Activated naive CD4-positive, alpha-beta T cell (primary cell): ENCODE measurements around the gene SLAMF8.

ENCODE experiments used
- DNase-seq, 4 experiments: peaks; one replicate each; lab custom pipeline; 2025; lab: John Stamatoyannopoulos, UW

The SLAMF8 gene

DNA sequence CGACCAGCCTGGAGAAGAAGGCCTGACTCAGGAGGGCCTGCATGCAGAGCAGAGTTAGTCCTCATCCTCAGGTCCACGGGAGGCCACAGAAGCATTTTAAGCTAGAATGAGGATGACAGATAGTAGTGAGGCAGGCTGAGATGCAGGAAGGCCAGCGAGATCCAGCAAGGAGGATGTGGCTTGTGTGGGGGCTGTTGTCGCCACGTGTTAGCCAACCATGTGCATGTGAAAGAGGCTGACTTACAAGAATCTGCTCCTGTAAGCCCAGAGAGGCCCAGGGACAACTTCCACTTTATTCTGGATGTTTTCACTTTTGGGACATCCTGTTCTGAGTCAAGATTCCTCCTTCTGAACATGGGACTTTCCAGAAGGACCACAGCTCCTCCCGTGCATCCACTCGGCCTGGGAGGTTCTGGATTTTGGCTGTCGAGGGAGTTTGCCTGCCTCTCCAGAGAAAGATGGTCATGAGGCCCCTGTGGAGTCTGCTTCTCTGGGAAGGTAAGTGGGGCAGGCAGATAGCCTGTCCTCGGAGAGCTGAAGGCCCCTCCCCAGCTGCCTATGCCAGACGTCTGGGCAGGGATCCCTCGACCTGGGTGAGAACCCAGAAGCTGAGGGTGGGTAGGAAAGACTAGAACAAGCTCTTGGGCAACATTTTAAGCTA, at the start of gene SLAMF8:
SLAMF8 (plus strand) TSS at position 433 of the 661 bp plus-strand sequence; CDS start at position 459, 26 bp downstream.
- peak in 1 of 4 experiments; percentile 15 for DNase-seq

DNA sequence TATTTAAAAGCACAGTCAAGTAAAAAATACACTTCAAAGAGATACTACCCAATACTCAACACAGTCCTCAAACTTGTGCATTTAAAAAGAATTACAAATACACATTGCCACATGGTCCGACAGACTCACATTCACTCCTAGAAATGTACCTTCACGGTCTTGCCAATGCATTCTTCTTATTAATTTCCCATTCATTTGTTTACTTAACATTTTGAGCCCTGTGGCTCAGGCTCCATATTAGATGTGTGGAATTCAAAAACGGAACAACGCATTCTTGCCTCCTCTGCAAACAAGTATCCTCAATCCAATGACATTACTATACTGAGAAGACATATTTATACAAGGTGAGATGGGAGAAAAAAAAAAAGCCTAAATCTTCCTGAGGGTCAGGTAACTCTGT, 48.4 kb upstream of the SLAMF8 start:
- no peak for DNase-seq

DNA sequence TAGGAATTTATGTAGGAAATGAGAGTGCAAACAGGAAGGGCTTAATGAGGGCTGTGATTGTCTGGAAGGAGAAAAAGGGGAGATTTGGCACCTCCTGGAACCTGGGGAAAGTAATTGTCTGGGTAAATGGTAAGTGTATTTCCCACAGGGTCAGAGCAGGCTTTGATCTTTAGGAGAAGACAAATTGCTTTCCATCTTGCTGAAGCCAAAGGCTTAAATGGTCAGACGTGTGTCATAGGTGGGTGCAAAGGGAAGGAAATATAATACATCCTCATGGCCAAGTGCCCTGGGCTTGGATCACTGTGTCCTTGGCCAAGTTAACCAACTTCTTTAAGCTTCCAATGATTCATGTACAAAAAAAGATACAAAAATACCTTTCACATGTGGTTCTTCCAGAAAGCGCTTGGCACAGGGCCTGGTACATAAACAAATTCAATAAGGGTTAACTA, 47.2 kb upstream of the SLAMF8 start:
- DNase-seq, result no peak

DNA sequence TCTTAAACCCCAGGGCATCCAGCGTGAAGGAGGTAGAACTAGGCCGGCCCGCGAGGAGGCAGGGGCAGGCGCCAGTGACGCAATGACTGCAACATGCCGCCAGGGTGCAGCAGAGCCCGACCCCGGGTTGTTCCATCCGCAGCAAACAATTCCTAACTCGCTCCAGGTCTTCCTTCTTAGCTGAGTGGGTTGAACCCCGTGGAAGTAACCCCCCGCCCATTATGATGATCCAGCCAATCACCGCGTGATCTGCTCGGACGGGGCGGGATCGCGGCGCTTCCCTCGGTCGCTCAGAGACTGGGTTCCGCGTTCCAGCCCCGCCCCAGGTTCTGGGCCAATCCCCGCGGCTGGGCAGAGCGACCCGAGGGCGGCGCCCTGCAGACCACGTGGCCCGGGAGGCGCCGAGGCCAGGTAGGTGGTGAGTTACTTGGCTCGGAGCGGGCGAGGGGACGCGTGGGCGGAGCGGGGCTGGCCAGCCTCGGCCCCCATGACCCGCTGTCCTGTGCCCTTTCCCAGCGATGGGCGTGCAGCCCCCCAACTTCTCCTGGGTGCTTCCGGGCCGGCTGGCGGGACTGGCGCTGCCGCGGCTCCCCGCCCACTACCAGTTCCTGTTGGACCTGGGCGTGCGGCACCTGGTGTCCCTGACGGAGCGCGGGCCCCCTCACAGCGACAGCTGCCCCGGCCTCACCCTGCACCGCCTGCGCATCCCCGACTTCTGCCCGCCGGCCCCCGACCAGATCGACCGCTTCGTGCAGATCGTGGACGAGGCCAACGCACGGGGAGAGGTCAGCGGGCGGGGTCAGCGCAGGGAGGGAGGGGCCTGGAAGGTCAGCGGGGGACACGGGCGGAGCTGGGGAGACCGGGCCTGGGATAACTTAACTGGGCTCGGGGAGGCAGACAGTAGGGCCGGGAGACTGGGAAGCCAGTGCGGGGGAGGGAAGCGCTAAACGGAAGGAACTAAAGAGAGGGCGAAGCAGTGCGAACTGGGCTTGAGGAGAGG, 45.8 kb upstream of the SLAMF8 start, which contains the start of gene DUSP23:
DUSP23 (plus strand) TSS at position 380 of the 1,000 bp plus-strand sequence; CDS start at position 519, 139 bp downstream.
- DNase-seq, result peak; percentile 76 to 93 (median 84)

DNA sequence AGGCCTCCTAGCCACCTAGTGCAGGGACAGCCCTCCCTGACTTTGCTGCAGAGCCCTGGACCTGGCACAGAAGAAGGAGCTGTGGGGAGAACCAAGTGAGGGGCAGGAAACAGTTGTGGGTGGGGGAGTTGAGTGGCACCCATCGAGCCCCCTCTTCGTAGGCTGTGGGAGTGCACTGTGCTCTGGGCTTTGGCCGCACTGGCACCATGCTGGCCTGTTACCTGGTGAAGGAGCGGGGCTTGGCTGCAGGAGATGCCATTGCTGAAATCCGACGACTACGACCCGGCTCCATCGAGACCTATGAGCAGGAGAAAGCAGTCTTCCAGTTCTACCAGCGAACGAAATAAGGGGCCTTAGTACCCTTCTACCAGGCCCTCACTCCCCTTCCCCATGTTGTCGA, 44.7 kb upstream of the SLAMF8 start:
- DNase-seq, result no peak

DNA sequence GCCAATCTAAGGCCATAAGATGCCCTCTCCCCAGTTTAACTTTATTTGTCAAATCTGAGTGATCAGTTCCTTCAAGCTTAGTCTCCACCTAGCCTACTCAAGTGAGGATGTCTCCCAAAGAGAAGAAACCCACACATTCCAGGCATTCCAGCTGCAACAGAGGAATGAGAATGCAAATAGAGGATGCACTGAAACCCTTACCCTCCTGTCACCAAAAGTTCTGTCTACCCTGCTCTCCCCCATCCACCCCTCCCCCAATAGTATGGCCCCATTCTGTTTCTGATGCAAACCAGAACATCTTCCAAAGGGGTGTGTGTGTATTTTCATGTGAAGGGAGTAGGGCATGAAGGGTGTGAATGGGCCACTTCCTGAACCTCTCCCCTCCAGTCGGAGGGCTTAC, 42.9 kb upstream of the SLAMF8 start:
- DNase-seq, result no peak

DNA sequence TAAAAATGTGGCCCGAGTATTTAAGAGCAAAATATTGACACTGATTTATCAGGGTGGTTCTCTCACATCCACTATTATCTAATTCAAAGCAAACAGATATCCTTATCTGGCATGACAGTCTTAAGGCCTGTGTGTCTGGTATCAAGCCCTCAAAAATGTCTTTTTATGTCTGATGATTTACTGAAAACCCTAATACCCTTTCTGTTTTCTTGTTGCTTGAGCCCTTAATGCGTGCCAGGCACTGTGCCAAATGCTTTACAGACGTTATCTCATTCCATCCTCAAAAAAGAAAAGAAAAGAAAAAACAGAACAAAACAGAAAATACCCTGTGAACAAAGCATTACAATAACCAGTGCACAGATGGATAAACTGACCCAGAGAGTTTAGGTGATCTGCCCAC, 40.2 kb upstream of the SLAMF8 start:
- DNase-seq, result no peak

DNA sequence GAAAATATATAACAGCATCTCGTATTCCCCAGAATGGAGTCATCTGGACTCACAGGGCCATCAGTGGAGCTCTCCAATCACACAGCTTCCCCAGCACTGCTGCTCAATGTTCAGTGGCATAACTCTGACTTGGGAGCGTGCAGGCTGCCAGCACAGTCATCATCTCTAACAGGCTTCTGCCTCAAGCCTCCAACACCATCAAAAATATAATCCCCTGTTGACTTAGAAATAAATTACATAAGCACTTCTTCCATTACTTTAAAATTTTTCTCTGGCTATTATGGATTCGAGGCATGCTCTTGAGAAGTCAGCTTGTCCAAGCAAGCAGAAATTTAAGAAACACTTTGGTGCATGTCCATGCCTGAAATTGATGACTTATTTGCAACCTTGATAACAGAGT, 39.7 kb upstream of the SLAMF8 start:
- no peak for DNase-seq

DNA sequence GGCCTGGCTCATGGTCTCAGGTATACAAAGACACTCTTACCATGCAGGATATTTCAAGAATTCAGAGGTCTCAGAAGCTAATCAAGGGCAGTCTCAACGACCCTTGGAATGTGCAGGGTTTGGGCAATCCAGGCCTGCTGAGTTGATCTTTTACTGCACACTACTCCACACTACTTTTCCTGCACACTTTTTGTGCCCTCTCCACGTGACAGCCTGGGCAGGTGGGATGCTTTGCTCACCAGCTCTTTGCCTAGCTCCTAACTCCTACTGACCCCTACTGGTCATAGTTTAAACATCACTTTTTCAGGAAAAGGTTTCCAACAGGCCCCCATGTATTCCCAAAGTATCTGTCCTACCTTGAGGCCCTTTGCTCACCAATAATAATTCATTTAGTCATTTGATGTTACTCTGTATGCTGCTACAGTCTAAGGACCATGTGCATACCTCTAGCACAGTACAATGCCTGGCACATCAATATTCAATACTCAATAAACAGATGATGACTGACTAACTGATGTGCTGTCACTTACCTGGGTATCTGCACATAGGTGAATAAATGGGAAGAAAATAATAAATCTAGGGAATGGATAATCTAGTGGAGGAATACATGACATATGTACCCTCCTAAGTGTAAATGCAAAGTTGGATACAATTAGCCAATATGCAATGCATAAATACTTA, 36.3 kb upstream of the SLAMF8 start:
- DNase-seq, result no peak

DNA sequence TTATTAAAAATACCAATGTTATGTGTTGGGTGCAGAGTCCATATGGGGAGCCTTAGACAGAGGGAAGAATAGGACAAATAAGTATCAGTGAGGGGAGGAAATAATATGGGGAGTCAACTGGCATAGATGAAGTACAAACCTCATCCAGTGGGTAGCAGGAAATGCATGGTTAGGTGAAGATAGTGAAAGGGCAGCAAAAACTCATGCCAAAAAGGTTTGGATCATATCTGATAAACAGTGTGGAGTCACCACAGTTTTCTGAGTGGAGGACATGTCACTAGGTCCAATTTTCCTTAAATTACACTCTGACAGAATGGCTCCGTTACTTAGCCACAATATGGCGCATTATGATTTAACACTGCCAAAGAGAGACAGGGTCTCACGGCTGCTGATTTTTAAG, 35.6 kb upstream of the SLAMF8 start:
- DNase-seq, result no peak

DNA sequence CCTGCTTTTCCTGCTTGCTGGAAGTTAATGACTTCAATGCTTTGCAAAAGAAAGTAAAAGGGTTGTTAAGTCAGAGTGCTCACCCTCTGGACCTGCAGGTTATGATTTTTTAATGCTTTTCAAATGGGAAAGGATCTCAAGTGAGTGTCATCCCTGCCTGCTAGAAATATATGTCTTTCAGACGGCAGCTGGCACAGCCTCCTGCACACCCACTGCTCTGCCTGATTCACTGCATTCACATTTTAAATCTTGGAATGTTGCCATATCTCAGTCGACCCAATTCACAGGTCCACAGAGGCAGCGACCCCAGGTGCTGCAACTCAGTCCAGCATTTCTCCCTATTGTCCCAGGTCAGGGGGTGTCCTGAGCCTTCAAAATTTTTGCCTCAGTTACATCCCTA, 35.2 kb upstream of the SLAMF8 start:
- no peak for DNase-seq

DNA sequence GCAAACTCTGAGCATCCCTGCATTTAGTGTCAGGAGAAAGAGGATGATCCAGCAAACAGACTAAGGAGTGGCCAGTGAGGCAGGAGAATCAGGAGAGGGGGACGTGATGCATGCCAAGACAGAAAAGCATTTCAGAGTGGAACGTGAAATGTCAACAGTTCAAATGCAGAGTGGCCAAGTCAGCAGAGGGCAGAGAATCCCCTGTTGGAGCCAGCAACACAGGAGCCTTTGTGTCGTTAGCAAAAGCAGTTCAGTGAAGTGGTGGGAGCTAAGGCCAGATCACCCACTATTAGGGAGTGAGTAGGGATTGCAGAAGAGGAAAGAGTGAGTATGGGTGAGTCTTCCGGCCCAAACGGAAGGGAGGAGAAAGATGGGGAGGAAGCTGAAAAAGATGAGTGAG, 31.1 kb upstream of the SLAMF8 start:
- DNase-seq, result no peak

DNA sequence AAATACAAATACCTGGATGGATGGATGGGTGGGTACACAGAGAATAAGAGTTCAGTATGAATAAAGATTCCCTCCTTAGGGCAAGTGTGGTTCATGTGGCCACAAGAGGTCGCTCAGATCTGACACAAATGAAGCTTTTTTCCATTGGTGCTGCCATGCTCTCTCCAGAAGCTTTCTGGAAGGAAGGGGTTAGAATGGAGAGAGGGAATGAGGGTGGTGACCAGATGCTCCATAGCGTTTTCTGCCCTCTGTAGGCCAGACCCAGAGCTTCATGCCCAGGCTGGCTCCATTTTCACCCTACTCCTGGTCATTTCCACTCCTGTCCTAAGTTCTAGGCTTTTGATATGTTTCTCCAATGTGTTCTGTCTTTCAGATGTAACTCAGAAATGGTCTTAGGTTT, 27.8 kb upstream of the SLAMF8 start:
- DNase-seq, result peak in 1 of 4 experiments; percentile 10

DNA sequence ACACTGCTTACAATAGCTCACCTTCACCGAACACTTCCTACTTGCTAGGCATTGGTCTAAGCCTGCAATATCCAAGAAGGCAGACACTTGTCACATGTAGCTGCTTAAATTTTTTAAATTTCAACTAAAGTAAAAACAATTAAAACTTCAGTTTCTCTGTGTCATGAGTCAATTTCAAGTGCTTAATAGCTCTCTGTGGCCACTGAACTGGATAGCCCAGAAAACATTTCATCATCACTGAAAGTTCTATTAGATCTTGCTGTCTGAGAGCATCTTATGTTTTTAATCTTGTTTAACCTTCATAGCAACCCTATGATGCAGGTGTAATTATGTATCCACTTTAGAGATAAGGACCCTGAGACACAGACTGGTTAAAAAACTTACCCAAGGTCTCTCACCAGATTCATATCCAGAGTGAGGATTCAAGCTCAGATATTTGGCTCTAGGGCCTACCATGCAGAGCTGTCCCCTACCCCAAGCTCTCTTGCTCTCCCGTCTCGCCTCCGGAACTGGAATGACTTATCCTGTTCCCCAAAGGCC, 27.2 kb upstream of the SLAMF8 start:
- DNase-seq, result no peak

DNA sequence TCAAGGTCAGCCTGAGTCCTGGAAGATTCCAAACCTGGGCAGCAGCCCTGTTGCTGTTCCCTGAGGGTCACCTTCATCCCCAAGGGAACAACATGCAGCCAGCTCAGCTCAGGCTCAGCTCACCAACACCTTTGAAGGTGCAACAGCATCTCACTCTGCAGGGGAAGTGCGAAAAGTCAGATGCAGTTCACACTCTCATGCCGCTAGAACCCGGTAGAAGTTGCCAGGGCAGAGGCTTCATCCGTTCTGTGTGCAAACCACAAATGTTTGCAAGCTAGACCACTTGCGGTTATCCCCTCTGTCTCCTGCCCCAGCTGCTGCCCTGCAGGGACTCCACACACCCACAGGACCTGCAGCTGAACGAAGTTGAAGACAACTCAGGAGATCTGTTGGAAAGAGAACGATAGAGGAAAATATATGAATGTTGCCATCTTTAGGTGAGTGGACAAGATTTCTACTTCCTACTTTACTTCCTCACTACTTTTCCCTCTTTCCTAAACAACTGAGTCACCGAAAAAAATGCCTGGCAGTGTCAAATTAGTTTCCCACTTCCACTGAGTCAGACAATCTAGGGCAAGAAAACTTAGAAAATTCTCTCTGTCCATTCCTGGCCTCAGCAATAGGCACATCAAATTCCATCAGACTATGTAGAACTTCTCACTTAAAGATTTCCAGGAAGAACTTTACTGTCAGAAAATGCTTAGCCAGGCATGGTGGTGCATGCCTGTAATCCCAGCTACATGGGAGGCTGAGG, 26.3 kb upstream of the SLAMF8 start:
- peak in 1 of 4 experiments; percentile 12 for DNase-seq

DNA sequence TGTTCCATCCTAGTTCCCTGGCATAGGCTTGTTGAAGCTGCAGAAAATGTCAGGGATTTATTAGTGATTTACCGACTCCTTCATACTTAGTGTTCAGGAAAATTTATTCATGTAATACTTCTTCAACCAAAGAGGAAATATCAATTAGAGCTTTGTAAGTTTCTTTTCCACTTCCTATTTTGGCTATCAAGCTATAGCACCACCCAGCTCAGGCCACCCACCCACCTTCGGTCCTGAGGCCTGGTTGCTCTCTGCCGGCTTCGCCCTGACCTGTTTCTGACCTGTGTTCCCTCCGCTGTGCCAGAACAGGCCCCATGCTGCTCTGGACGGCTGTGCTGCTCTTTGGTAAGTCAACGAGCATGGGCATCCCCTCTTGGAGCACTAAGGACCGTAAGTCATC, 24.6 kb upstream of the SLAMF8 start, which contains the start of gene FCRL6:
FCRL6 (plus strand) TSS at position 250 of the 400 bp plus-strand sequence; CDS start at position 315, 65 bp downstream.
- no peak for DNase-seq

DNA sequence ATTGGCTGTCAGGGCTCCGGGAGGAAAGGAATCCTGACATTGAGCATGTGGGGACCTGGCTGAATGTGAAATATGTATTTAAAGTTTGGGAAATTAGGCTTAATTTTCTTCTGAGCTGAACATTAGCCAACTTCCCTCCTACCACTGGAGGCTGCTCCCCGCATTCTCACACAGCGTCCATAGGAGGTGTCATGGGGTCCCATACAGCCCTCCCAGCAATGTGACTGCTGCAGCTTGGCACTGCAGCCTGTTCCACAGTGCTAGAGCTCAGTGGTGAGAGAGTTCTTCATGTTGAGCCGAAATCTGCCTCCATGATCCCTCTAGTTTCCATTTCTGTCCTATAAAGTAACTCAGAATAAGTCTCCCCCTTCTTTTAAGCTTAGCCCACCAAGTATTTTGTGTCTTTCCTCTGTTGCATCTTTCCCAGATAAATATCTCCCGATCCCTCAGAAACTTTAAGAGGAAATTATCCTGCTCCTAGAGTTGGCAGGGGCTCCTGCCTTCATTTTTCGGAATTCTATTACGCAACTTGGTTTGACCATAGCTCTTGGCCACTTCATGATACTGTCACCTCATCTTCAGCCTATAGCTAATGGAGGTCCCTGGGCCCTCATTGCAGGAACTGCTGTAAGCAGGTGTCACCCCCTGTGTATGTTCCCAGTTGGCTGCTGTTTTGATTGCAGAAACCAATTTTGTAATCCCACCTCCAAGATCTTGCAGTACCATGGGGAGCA, 22.6 kb upstream of the SLAMF8 start:
- DNase-seq, result no peak

DNA sequence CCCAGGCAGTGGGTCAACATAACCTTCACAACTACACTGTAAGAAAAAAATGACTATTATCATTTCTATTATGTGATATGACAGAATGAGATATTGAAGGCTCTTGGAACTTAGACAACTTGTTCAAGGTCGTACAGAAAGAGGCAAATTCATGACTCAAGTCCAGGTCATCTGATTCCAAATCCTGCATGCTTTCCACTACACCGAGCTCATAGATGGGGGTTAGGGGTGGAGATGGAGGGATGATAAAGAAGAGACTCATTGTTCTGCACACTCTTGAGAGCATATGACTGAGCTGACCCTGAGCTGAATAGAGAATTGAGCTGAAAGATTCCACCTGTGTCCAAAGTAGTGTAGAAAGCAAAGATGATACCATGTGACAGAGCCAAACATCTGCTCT, 21.7 kb upstream of the SLAMF8 start:
- DNase-seq, result no peak

DNA sequence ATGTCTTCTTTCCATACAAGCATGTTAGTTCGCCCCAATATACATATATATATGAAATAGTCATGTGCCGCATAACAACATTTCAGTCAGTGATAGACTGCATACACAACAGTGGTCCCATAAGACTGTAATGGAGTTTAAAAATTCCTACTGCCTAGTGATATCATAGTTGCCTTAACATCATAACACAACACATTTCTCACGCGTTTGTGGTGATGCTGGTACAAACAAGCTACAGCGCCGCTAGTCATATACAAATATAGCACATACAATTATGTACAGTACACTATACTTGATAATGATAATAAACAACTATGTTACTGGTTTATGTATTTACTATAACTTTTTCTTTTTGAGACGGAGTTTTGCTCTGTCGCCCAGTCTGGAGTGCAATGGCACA, 10.7 kb upstream of the SLAMF8 start:
- DNase-seq, result no peak

DNA sequence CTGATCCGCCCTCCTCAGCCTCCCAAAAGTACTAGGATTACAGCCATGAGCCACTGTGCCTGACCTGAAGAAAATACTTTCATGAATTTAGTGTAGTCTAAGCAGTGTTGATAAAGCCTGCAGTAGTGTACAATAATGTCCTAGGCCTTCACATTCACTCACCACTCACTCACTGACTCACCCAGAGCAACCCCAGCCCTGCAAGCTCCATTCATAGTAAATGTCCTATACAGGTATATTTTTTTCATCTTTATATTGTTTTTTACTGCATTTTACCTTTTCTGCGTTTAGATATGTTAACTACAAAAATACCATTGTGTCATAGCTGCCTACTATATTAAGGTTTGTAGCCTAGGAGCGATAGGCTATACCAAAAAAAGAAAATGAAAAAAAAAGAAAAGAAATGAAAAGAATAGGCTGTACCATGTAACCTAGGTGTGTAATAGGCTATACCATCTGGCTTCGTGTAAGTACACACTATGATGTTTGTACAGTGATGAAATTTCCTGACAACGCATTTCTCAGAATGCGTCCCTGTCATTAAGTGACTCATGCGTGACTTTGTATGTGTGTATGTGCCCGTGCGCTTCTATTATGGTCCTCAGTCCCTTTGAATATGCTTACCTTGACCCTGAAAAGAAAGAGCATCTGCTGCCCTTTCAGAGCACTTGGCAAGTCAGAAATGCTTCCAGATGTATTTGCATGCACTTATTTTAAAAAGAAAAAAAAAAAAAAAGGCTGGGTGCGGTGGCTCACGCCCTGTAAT, 9.2 kb upstream of the SLAMF8 start:
- no peak for DNase-seq
